ENCODE data around the gene CBLN3.

DNA sequence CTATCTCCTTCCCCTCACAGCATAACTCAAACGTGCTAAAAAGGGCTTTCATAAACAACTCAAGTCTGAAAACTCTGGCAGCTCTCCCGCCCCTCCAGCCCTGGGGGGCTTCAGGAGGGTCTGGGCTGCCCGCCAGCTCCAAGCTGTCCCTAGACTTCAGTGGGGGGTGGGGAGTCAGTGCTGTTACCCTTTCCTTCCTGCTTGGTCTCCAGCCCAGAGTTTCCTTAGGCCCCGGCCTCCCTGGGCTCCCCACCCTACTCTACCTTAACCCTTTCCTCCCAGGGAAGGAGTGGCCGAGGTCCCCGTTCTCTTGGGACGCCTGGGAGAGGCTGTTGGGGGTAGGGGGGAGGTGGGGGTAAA, 31.2 kb downstream of the CBLN3 start:
- TF ChIP-seq, protein P1, sequence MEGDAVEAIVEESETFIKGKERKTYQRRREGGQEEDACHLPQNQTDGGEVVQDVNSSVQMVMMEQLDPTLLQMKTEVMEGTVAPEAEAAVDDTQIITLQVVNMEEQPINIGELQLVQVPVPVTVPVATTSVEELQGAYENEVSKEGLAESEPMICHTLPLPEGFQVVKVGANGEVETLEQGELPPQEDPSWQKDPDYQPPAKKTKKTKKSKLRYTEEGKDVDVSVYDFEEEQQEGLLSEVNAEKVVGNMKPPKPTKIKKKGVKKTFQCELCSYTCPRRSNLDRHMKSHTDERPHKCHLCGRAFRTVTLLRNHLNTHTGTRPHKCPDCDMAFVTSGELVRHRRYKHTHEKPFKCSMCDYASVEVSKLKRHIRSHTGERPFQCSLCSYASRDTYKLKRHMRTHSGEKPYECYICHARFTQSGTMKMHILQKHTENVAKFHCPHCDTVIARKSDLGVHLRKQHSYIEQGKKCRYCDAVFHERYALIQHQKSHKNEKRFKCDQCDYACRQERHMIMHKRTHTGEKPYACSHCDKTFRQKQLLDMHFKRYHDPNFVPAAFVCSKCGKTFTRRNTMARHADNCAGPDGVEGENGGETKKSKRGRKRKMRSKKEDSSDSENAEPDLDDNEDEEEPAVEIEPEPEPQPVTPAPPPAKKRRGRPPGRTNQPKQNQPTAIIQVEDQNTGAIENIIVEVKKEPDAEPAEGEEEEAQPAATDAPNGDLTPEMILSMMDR (IDR thresholded peaks at IDR 0.05) = no peak
- TF ChIP-seq POLR2A (IDR thresholded peaks at IDR 0.05) = no peak
